Stomach (tissue), 9 donors: ENCODE measurements around the gene FRMD4B. TPM values are rescaled to one million over a fixed set of nuclear protein-coding genes. Genes with fewer than 3 reads are reported as not detected.
A peak's percentile ranks its signal among the peaks of the same experiment; 100 is the strongest.

Experiments
- DNase-seq, 2 donors: peaks; one replicate each; pipeline versions ENCODE4 v3.0.0 to v3.0.0-alpha.2; 2013 to 2019
- H3K27ac ChIP-seq, 5 donors: fragments of 200-600 bp in 4 of 5; sonication (generic) in 4 of 5; one replicate each; pipeline ENCODE4 v1.5.1; 2013 to 2019; ENCODE audit warnings: mild to moderate bottlenecking in 1 of 5, moderate library complexity in 1 of 5
- H3K27me3 ChIP-seq, 3 donors: fragments of 200-600 bp; sonication (generic); one replicate each; pipeline ENCODE4 v1.5.1; 2017 to 2019; ENCODE audit warnings: mixed run types in 1 of 3
- H3K36me3 ChIP-seq, 4 donors: fragments of 200-600 bp; sonication (generic); 1 replicate in 3 of 4; 2 replicates in 1 of 4; pipeline ENCODE4 v1.5.1; 2016 to 2019
- H3K4me1 ChIP-seq, 4 donors: fragments of 200-600 bp; sonication (generic); one replicate each; pipeline ENCODE4 v1.5.1; 2016 to 2019
- H3K4me3 ChIP-seq, 4 donors: fragments of 200-600 bp; sonication (generic) in 3 of 4; one replicate each; pipeline ENCODE4 v1.5.1; 2016 to 2019; ENCODE audit warnings: mild to moderate bottlenecking in 1 of 4
- H3K9me3 ChIP-seq, 4 donors: fragments of 200-600 bp; sonication (generic); one replicate each; pipeline ENCODE4 v1.5.1; 2016 to 2019
- EP300 ChIP-seq: sonication (generic); formaldehyde crosslinking; IDR thresholded peaks from one replicate; pipeline ENCODE4 v1.6.1; 2017; ENCODE audit warnings: antibody characterized with exemption
- POLR2A ChIP-seq, 4 donors: fragments of 450-650 bp; IDR thresholded peaks; one replicate each; pipeline ENCODE4 v1.6.1; 2016; ENCODE audit warnings: antibody characterized with exemption in 4 of 4, control low read depth in 2 of 4, mild to moderate bottlenecking in 1 of 4, moderate library complexity in 1 of 4
- POLR2AphosphoS5 ChIP-seq, 3 donors: sonication (generic); formaldehyde crosslinking; IDR thresholded peaks; one replicate each; pipeline ENCODE4 v1.6.1; 2016; ENCODE audit warnings: antibody characterized with exemption in 3 of 3
- WGBS, 5 donors: extraction: QIAGEN DNeasy Blood & Tissue Kit in 3 of 5; methylation state at CpG; one replicate each; pipeline versions ENCODE4 v1.1.5 to v1.1.7; 2013 to 2018; 5-methylcytosine and 5-hydroxymethylcytosine counted together
- intact Hi-C: fragments of 100-400 bp; cut with DNase I; formaldehyde crosslinking; loops from one replicate; pipeline ENCODE4 v1.15.1; 2023; ENCODE audit warnings: low total_unique reads
- polyA plus RNA-seq, 3 donors: library from polyadenylated mRNA; stranded (reverse); fragments of 200-250 nt; gene quantifications; one replicate each; pipeline ENCODE4 v1.2.3, GENCODE V29; 2013
- total RNA-seq, 5 donors: library from RNA; depleted of rRNA; stranded (reverse); fragments of >200 nt; gene quantifications; one replicate each; pipeline versions ENCODE4 v1.1.0 to v1.2.3, GENCODE V29; 2014 to 2016
- TF ChIP-seq, protein P1 (sequence below), 7 experiments: fragments of 450-650 bp in 4 of 7; fragments of 200-600 bp in 3 of 7; sonication (generic) in 3 of 7; IDR thresholded peaks; one replicate each; pipeline ENCODE4 v1.5.1; 2016 to 2019; ENCODE audit warnings: antibody characterized with exemption in 7 of 7, control low read depth in 2 of 7, mild to moderate bottlenecking in 1 of 7
- donor health status: healthy with polysubstance abuse.
- donor health status: Bipolar disorder and iron deficiency.
- donor health status: healthy.

The FRMD4B gene
- total and polyA plus RNA-seq, 8 donors, result 5.2 to 35.6 (median 21.0) TPM

GRCh38 chr3:69232482-69232881, 153.4 kb downstream of the FRMD4B start:
- Histone ChIP-seq H3K27ac (peak overlapping the region in 3 of 5 donors; percentile 10 to 52 (median 17)), H3K36me3 (no peaks in the 10 kb centered on the region), H3K27me3 (no peaks in the 10 kb centered on the region), H3K4me1 (peaks cover 3 to 37% (median 14%) of the 10 kb centered on the region in 4 donors), H3K9me3 (no peaks in the 10 kb centered on the region), H3K4me3 (no peak overlapping the region)
- TF ChIP-seq, protein P1, sequence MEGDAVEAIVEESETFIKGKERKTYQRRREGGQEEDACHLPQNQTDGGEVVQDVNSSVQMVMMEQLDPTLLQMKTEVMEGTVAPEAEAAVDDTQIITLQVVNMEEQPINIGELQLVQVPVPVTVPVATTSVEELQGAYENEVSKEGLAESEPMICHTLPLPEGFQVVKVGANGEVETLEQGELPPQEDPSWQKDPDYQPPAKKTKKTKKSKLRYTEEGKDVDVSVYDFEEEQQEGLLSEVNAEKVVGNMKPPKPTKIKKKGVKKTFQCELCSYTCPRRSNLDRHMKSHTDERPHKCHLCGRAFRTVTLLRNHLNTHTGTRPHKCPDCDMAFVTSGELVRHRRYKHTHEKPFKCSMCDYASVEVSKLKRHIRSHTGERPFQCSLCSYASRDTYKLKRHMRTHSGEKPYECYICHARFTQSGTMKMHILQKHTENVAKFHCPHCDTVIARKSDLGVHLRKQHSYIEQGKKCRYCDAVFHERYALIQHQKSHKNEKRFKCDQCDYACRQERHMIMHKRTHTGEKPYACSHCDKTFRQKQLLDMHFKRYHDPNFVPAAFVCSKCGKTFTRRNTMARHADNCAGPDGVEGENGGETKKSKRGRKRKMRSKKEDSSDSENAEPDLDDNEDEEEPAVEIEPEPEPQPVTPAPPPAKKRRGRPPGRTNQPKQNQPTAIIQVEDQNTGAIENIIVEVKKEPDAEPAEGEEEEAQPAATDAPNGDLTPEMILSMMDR (IDR thresholded peaks at IDR 0.05), result no peak
- TF ChIP-seq EP300, result no peak
- TF ChIP-seq POLR2A (IDR thresholded peaks at IDR 0.05), result no peak
- TF ChIP-seq POLR2AphosphoS5 (IDR thresholded peaks at IDR 0.05), result no peak
- WGBS, 5 donors, result 87 to 100% (median 93%) methylated on average over 2 of the region's 2 CpGs
- intact Hi-C loops, result no loop called here
- no peak for DNase-seq

DNA sequence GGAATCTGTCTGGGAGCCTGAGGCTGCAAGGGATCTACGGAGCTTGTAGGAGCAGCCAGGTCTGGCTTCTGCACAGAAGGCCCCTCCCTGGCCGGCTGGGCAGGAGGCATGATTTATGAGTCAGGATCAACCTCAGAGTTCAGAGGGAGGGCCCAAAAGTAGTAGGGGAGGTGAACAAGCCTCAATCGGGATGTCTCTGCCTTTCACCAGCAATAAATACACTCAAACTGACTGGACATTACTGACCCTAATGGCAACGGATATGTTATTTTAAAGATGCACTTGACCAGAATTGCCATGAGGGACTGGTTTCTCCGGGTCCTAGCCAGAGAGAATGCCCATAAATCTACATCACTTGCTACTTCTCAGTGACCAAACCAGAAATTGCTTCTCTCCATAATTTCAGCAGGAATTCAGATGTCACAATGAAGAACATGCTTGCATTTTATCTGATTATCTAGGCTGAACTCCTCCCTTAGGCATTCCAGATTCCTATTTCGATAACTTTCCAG, 153.9 kb downstream of the FRMD4B start:
- no peak overlapping the region for H3K4me3 ChIP-seq
- H3K27ac ChIP-seq, result peak overlapping the region in 4 of 5 donors; percentile 10 to 52 (median 18)
- no peaks in the 10 kb centered on the region for H3K9me3 ChIP-seq
- H3K4me1 ChIP-seq, result peaks cover 0 to 32% (median 12%) of the 10 kb centered on the region in 4 donors
- peak; percentile 52 to 69 for DNase-seq
- intact Hi-C loops, result no loop called here
- no peaks in the 10 kb centered on the region for H3K27me3 ChIP-seq
- TF ChIP-seq EP300 (no peak), POLR2AphosphoS5 (IDR thresholded peaks at IDR 0.05) (peak in 1 of 3 donors; percentile 12), POLR2A (IDR thresholded peaks at IDR 0.05) (no peak)
- TF ChIP-seq, protein P1 (IDR thresholded peaks at IDR 0.05), result no peak
- 48 to 54% (median 50%) methylated on average over 6 of the region's 6 CpGs for WGBS, 5 donors
- H3K36me3 ChIP-seq, result no peaks in the 10 kb centered on the region

GRCh38 chr3:69226071-69226470, 159.8 kb downstream of the FRMD4B start:
- intact Hi-C loops, result no loop called here
- H3K4me1 ChIP-seq, result peaks cover 0 to 19% (median 5%) of the 10 kb centered on the region in 4 donors
- H3K36me3 ChIP-seq, result peaks cover 0 to 31% (median 10%) of the 10 kb centered on the region in 4 donors
- H3K27ac ChIP-seq, result peak overlapping the region in 1 of 5 donors; percentile 28
- peak in 1 of 2 donors; percentile 52 for DNase-seq
- TF ChIP-seq EP300, result no peak
- no peak for TF ChIP-seq POLR2AphosphoS5 (IDR thresholded peaks at IDR 0.05)
- TF ChIP-seq, protein P1 (IDR thresholded peaks at IDR 0.05), result no peak
- no peak for TF ChIP-seq POLR2A (IDR thresholded peaks at IDR 0.05)
- H3K4me3 ChIP-seq, result no peak overlapping the region
- H3K27me3 ChIP-seq, result no peaks in the 10 kb centered on the region
- 25 to 62% (median 53%) methylated on average over 1 of the region's 1 CpG for WGBS, 5 donors
- no peaks in the 10 kb centered on the region for H3K9me3 ChIP-seq

- no peaks in the 10 kb centered on the region for H3K9me3 ChIP-seq
- no peak overlapping the region for H3K4me3 ChIP-seq
- H3K27me3 ChIP-seq, result no peaks in the 10 kb centered on the region
- no peaks in the 10 kb centered on the region for H3K4me1 ChIP-seq
- no peak overlapping the region for H3K27ac ChIP-seq
- DNase-seq, result no peak
- no peak for TF ChIP-seq POLR2AphosphoS5 (IDR thresholded peaks at IDR 0.05)
- no peak for TF ChIP-seq POLR2A (IDR thresholded peaks at IDR 0.05)
- no peak for TF ChIP-seq EP300
- TF ChIP-seq, protein P1 (IDR thresholded peaks at IDR 0.05), result no peak
- 90 to 93% (median 93%) methylated on average over 7 of the region's 7 CpGs for WGBS, 5 donors
- intact Hi-C loops, result no loop called here
- peaks cover 0 to 76% (median 40%) of the 10 kb centered on the region in 4 donors for H3K36me3 ChIP-seq
Observed at GRCh38 chr3:69219101-69219708, 166.7 kb downstream of the FRMD4B start.
